ENCODE results near the gene ADCY5.

Gene ADCY5

GRCh38 chr3:123430266-123430665, 18.6 kb downstream of the ADCY5 start:
- TF ChIP-seq ZFX (IDR thresholded peaks at IDR 0.05) (no peak), CTCF (conservative IDR thresholded peaks at IDR 0.05) (no peak)
- H3K27ac ChIP-seq, result no peak overlapping the region

- TF ChIP-seq CTCF (conservative IDR thresholded peaks at IDR 0.05) (no peak), ZFX (IDR thresholded peaks at IDR 0.05) (no peak)
- no peak overlapping the region for H3K27ac ChIP-seq
Measured at GRCh38 chr3:123429362-123430125, 19.3 kb downstream of the ADCY5 start.

- H3K27ac ChIP-seq, result no peak overlapping the region
- TF ChIP-seq CTCF (conservative IDR thresholded peaks at IDR 0.05), result no peak
- TF ChIP-seq ZFX (IDR thresholded peaks at IDR 0.05), result no peak
Measured at GRCh38 chr3:123424999-123425712, 23.7 kb downstream of the ADCY5 start.

GRCh38 chr3:123424321-123424998, 24.4 kb downstream of the ADCY5 start:
- TF ChIP-seq CTCF (conservative IDR thresholded peaks at IDR 0.05) (no peak), ZFX (IDR thresholded peaks at IDR 0.05) (no peak)

GRCh38 chr3:123423806-123424205, 25.1 kb downstream of the ADCY5 start:
- TF ChIP-seq ZFX (IDR thresholded peaks at IDR 0.05) (no peak), CTCF (conservative IDR thresholded peaks at IDR 0.05) (no peak)
- no peak overlapping the region for H3K27ac ChIP-seq

More at GRCh38 chr3:123424321-123424998, 24.4 kb downstream of the ADCY5 start:
- H3K27ac ChIP-seq, result no peak overlapping the region

GRCh38 chr3:123423031-123423430, 25.9 kb downstream of the ADCY5 start:
- no peak overlapping the region for H3K27ac ChIP-seq
- no peak for TF ChIP-seq ZFX (IDR thresholded peaks at IDR 0.05)
- TF ChIP-seq CTCF (conservative IDR thresholded peaks at IDR 0.05), result no peak

- TF ChIP-seq CTCF (conservative IDR thresholded peaks at IDR 0.05) (no peak), ZFX (IDR thresholded peaks at IDR 0.05) (no peak)
- no peak overlapping the region for H3K27ac ChIP-seq
Measured at GRCh38 chr3:123422457-123422856, 26.4 kb downstream of the ADCY5 start.
